Measurements from ENCODE around the gene TMEM54. TPM values are rescaled to one million over a fixed set of nuclear protein-coding genes. Genes with fewer than 3 reads are reported as not detected.

Gene TMEM54
- total RNA-seq, 1 donor from 2014 or later: 99.0 TPM

DNA sequence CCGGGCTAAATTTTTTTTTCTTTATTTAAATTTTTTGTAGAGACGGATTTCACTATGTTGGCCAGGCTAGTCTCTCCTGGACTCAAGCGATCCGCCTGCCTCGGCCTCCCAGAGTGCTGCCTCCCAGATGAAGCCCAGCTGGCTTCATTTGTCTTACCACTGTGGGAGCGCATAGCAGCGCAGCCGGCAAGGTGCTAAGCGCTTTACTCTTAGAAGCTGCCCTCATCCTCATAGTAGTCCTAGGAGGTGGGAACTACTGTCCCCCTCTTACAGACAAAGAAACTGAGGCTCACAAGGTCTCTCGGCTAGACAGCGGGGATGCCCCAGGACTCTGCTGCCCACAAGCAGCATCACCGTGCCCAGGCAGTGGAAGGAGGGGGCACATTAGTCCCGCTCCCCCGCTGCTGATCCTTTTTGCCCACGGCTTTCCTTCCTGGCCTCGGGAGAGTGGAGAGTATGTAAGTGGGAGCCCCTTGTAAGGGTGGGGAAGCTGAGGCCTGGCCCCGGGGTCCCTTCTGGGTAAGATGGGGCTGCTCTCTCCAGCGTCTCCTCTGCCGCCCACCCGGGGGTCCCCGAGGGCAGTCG lies 726 bp downstream of the TMEM54 start:
- Histone ChIP-seq H3K36me3 (ENCODE audit: control insufficient read depth, insufficient read depth, low read length) (no peaks in the 10 kb centered on the region), H3K27me3 (ENCODE audit: control insufficient read depth, insufficient read depth, low read length) (no peaks in the 10 kb centered on the region), H3K4me3 (ENCODE audit: low read depth, low read length) (peak overlapping the region; percentile 62)
- DNase-seq (ENCODE audit: low read depth): no peak
- TF ChIP-seq, protein P1, sequence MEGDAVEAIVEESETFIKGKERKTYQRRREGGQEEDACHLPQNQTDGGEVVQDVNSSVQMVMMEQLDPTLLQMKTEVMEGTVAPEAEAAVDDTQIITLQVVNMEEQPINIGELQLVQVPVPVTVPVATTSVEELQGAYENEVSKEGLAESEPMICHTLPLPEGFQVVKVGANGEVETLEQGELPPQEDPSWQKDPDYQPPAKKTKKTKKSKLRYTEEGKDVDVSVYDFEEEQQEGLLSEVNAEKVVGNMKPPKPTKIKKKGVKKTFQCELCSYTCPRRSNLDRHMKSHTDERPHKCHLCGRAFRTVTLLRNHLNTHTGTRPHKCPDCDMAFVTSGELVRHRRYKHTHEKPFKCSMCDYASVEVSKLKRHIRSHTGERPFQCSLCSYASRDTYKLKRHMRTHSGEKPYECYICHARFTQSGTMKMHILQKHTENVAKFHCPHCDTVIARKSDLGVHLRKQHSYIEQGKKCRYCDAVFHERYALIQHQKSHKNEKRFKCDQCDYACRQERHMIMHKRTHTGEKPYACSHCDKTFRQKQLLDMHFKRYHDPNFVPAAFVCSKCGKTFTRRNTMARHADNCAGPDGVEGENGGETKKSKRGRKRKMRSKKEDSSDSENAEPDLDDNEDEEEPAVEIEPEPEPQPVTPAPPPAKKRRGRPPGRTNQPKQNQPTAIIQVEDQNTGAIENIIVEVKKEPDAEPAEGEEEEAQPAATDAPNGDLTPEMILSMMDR (IDR thresholded peaks at IDR 0.05; ENCODE audit: insufficient read depth, low read length, poor library complexity, severe bottlenecking): no peak

DNA sequence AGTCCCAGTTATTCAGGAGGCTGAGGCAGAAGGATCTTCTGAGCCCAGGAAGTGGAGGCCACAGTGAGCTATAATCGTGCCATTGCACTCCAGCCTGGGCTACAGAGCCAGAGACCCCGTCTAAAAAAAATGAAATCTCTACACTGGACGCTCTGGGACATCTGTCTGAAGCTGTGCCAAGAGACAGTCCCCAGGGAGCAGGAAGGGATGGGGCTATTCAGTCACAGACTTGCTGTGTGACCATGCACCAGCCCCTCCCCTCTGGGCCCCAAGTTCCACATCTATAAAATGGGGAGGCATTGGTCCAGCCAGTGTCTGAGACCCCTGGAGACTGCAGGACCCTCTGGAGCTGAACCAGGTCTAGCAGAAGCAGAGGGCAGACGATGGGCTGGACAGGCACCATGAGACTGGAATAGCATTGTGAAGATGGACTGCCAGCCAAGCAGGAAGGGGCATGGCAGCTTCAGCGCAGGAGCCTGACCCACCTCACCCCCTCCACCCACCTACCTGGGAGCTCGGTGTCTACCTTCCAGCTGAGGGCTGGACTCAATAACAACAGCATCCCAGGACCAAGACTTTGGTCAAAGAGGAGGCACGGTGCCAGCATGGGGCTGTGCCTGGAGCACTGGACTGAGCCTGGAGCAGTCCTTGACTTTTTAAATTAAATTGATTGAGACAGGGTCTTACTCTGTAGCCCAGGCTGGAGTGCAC lies 1.4 kb downstream of the TMEM54 start:
- TF ChIP-seq, protein P1 (IDR thresholded peaks at IDR 0.05; ENCODE audit: insufficient read depth, low read length, poor library complexity, severe bottlenecking): no peak
- H3K4me3 ChIP-seq (ENCODE audit: low read depth, low read length): no peak overlapping the region
- no peaks in the 10 kb centered on the region for H3K27me3 ChIP-seq (ENCODE audit: control insufficient read depth, insufficient read depth, low read length)
- no peaks in the 10 kb centered on the region for H3K36me3 ChIP-seq (ENCODE audit: control insufficient read depth, insufficient read depth, low read length)
- no peak for DNase-seq (ENCODE audit: low read depth)

DNA sequence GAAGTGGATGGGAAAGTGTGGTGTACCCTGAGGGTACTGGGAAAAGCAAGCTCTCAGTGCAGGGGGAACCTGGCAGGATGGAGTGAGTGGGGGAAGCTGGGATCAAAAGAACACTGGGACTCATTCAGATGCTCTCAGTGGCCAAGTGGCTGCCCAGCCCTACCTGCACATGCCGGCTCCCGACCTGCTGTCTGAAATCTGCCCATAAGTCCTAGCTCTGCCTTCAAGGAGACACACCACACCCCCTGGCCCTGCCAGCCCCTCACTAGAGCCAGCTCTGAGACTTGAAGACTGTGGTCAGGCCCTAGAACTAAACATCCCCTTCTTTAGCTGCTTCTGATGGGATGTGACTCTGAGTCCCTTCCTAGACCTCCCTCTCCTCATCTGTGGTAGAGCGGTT lies 2.2 kb downstream of the TMEM54 start:
- H3K27me3 ChIP-seq (ENCODE audit: control insufficient read depth, insufficient read depth, low read length): no peaks in the 10 kb centered on the region
- DNase-seq (ENCODE audit: low read depth): no peak
- TF ChIP-seq, protein P1 (IDR thresholded peaks at IDR 0.05; ENCODE audit: insufficient read depth, low read length, poor library complexity, severe bottlenecking): no peak
- no peak overlapping the region for H3K4me3 ChIP-seq (ENCODE audit: low read depth, low read length)
- no peaks in the 10 kb centered on the region for H3K36me3 ChIP-seq (ENCODE audit: control insufficient read depth, insufficient read depth, low read length)

DNA sequence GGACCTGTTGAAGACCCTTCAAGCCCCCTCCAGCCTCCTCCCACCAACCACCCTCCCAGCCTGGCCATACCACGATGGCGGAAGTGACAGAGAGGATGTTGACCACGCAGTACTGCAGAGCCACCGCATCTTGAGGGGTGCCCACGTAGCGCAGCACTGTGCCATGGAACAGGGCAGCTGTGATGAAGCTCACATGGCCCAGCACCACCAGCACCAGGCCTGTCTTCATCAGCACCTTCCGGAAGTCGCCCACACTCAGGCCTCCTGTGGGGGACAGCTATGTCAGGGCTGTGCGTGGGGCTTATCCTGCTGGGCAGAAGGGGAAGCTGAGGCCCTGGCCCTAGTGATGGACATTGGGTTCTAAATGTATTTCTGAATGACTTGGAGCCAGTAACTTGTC lies 3.1 kb downstream of the TMEM54 start:
- Histone ChIP-seq H3K4me3 (ENCODE audit: low read depth, low read length) (no peak overlapping the region), H3K36me3 (ENCODE audit: control insufficient read depth, insufficient read depth, low read length) (no peaks in the 10 kb centered on the region), H3K27me3 (ENCODE audit: control insufficient read depth, insufficient read depth, low read length) (no peaks in the 10 kb centered on the region)
- no peak for DNase-seq (ENCODE audit: low read depth)
- TF ChIP-seq, protein P1 (IDR thresholded peaks at IDR 0.05; ENCODE audit: insufficient read depth, low read length, poor library complexity, severe bottlenecking): no peak

DNA sequence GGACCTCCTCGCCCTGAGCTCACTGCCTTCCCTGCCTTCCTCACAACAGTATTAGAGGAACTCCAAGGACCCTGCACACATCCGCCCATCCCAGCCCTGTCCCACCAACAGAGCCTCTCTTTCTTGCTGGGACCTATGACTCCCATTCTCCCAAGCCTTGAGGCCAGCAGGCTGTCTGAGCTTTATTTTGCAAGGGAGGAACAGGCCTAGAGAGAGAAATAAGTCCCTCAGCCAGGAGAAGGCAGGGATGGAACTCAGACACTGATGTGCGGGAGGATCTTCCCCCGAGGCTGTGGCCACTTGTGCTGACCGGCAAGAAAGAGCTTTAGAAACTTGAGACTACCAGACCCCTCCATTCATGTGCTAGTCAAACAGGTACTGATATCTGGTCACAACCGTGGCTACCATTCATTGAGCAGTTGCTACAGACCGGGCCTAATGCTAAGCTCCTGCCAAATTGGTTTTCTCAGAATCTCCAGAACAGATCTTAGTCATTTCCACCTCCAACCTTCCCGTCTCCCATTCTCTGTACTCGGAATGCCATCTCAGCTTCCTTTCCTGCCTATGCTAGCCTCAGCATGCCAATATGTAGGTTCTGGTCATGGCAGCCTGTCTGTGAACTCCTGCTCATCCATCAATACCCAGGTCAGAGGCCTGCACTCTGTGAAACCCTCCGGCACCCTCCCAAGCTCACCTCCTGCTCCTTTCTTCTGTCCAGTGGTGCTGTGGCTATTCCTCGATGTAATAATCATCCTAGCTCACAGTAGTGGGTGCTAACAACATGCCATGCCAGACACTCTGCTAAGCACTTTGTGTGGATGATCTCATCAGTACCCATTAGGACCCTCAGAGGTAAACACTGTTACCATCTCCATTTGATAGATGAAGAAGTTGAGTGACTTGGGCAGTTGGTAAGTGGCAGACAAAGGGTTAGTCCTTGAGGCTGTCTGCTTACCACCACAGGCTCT lies 3.8 kb downstream of the TMEM54 start:
- Histone ChIP-seq H3K36me3 (ENCODE audit: control insufficient read depth, insufficient read depth, low read length) (no peaks in the 10 kb centered on the region), H3K4me3 (ENCODE audit: low read depth, low read length) (no peak overlapping the region), H3K27me3 (ENCODE audit: control insufficient read depth, insufficient read depth, low read length) (peaks cover 4% of the 10 kb centered on the region)
- no peak for DNase-seq (ENCODE audit: low read depth)
- TF ChIP-seq, protein P1 (IDR thresholded peaks at IDR 0.05; ENCODE audit: insufficient read depth, low read length, poor library complexity, severe bottlenecking): no peak
